HT1080 (cell line): ENCODE data around the gene RNF215. TPM values are rescaled to one million over a fixed set of nuclear protein-coding genes. Genes with fewer than 3 reads are reported as not detected.
A peak's percentile ranks its signal among the peaks of the same experiment; 100 is the strongest.

Experiments
- DNase-seq: peaks from one replicate; pipeline ENCODE4 v3.0.0-alpha.2; 2015; ENCODE audit warnings: low read depth
- total RNA-seq: library from RNA; depleted of rRNA; stranded (reverse); fragments of >200 nt; shearing (Covaris generic); gene quantifications from 2 replicates; pipeline ENCODE4 v1.2.3, GENCODE V29; 2014

Gene RNF215
- total RNA-seq, 1 experiment from 2014 or later: 14.6 TPM

DNA sequence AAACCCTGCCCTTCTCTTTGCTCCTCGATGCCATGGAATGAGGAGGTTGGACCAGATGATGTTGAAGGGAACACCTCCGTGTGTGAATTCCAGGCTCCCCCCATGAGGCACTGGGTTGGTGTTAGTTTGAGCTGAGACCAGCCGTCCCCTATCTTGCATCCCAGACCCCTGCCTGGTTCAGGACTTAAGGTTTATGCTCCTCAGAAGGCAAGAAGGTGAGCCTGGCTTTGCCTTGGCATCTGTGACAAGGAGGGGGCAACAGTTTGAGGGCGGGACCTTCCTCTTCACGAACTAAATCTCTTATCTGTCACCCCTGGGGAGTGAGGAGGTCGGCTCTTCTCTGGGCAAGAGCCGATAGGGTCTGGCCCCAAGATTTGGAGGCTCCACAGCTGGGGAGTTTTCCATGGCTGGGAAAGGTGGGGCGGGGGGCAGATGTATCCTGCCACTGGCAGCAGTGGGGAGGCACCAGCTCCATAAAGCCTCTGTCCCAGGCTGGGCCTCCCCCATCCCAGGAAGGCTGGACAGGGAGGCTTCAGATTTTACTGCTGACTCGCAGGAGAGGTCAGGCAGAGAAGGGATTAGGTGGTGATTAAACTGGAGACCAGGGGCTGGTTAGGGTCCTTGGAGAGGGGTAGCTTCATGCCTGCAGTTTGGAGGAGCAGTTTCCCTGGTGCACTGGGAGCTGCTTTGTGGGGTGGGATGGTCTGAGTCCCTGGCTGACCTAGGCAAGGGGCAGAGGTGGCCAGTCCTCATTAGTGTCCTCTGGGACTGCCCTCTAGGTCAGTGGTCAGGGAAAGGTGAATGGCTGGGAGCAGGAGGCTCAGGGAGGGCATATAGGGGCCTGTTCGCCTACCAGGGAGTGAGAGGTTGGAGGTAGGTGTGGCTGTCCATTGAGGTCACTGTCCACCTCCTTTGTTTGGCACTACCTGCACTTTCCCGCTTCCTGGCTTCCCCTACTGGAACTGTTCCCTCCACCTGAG, 10.7 kb upstream of the RNF215 start:
- no peak for DNase-seq

DNA sequence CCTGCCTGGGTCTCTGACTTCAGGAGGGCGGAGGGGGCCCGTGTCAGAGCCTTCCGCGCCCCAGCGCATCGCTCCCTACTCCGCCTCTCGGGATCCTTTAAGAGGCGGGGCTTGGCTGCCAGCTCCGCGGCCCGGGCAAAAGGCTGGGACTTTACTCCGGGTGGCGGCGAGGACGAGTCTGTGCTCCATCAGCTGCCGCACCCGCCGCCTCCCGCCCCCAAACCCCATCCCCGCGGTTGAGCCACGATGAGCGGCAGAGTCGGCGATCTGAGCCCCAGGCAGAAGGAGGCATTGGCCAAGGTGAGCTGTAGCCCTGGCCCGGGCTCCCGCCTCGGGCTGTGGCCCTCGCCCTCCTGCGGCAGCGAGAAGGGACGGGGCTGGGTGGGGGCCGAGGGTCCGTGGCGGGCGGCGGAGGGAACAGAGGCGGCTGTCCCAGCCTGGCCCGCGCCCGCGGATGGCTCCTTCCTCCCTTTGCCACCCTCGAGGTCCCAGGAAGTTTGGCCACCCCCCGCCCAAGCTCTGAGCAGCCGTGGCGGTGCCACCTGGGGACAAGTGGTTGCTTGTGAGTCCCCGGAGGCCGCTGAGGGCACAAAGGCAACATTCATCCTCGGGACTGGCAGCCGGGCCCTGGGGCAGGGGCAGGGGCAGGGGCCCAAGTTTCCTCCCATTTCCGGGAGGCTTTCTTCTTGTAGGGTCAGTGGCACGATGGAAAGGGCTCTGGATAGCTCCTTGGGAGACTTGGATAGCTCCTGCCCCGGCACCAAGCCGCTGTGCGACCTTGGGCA, 9.9 kb upstream of the RNF215 start, which contains the start of gene SEC14L2:
SEC14L2 (plus strand) TSS at position 148 of the 785 bp plus-strand sequence; CDS start at position 247, 99 bp downstream.
- peak; percentile 40 for DNase-seq

DNA sequence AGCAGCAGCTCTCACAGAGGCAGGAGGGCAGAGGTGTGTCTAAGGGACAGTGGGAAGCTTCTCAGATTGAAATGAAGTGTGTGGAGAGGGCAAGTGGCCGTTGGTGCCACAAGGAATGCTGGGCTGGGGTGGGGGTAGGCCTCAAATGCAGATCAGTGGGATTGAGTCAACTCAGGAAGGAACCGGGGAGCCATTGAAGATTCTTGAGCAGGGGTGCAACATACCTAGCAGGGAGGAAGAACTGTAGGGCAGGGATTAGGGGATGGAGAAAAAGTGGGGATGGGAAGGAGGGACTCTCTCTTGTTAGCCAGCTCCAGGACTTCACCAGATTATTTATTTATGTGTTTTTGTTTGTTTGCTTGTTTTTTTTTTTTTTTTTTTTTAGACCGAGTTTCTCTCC, 6.7 kb upstream of the RNF215 start:
- no peak for DNase-seq

DNA sequence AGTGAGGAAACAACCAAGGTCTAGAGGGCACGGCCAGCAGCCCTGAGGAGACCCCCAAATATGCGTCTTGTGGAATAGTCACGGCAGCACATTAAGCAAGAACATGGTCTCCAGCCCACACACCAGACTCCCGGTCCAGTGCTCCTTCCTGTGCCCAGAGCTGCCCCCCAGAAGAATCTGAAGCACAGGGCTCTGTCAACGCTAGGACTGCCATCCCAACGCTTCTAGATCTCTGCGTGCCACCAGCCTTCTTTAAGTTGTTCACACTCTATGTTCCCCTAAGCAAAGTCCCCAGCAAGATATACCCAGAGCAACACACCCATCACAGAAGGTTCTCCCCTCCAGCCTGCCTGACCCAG, 6.1 kb upstream of the RNF215 start:
- no peak for DNase-seq

DNA sequence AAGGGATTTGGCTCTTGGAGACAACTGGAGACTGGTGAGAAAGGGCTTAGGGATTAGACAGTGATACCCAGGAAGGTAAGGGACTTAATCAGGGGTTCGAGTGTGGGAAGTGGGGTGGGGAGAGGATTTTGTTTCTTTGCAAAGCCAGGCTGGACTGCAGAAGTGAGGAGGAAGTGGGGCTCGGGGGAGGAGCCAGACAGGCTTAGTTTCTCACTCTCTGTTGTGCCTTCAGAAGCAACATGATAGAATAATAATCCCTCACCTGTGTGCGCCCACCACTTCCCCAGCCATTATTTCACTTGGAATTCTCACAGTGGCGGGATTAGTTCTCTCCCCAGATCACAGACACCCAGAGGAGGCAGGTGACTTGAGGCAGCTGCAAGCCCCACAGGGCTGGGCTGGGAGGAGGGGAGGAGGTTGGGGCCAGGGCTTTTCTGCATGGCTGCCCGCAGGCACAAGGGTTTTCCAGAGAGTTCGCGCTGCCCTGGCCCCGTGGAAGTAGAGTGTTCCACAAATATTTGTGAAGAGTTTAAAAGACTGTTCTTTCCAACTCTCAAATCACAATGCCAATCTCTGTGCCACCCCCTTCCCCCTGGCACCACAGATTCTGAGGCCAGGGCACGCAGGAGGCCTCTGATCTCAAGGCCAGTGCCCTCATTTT, 5.6 kb upstream of the RNF215 start:
- no peak for DNase-seq

DNA sequence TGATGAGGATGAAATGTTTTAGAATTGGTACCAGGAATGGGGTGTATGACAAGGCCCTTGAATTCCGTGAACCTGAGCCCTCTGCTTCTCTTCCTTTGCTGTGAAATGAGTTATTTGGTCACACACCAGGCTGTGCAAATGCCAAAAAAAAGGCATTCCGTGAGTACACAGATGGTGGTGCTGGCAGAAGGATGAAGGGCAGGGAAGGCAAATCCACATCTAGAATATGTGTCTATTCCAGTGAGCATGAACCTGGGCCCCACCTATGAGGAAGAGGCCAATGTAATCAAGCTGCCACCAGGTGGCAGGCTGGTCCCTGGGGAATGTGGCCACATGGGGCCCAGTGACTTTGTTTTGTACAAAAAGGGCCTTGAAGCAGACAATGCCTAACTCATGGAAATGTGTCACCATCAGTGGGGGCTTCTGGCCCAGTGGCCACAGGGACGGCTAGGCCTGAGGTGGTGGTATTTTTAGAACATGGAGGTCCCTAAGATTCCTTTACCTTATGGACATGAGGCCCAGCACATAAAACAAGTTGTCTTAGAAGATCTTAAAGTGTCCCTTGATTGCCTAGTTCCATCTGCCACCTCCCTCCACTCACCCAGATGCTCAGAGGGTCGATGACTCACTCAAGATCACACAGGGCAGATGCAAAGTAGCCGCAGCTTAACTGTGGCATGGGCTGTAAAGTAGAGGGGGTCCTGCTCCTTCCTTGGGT, 3.9 kb upstream of the RNF215 start:
- DNase-seq: peak; percentile 72

- DNase-seq: no peak
Measured at GRCh38 chr22:30386608-30386959, 627 bp downstream of the RNF215 start.

GRCh38 chr22:30385942-30386341, 1.3 kb downstream of the RNF215 start:
- DNase-seq: no peak

GRCh38 chr22:30383061-30383460, 4.2 kb downstream of the RNF215 start:
- no peak for DNase-seq

- DNase-seq: no peak
Measured at GRCh38 chr22:30382340-30382739, 4.9 kb downstream of the RNF215 start.

DNA sequence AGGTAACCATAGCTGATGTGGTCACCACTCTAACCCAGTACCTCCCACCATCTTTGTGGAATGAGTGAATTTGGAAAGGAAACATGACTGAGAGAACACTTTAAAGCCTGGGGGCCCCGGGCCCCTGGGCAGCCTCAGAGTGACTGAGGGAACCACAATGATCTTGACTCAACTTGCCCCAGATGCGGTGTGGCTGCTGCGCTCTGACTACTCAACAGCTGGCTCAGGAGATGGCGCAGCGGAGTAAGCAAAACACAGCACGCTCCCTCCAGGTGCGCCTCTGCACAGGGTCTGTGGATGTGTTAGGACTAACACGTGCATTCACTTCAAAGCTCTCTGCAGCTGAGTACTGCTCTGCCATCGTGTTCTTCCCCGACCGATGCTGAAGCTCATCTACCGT, 5.9 kb downstream of the RNF215 start:
- no peak for DNase-seq

GRCh38 chr22:30380011-30380410, 7.2 kb downstream of the RNF215 start:
- no peak for DNase-seq

- DNase-seq: no peak
Measured at GRCh38 chr22:30375312-30375849, 11.8 kb downstream of the RNF215 start.

GRCh38 chr22:30373331-30374325, 13.6 kb downstream of the RNF215 start:
- no peak for DNase-seq

GRCh38 chr22:30372915-30373314, 14.3 kb downstream of the RNF215 start:
- DNase-seq: no peak

DNA sequence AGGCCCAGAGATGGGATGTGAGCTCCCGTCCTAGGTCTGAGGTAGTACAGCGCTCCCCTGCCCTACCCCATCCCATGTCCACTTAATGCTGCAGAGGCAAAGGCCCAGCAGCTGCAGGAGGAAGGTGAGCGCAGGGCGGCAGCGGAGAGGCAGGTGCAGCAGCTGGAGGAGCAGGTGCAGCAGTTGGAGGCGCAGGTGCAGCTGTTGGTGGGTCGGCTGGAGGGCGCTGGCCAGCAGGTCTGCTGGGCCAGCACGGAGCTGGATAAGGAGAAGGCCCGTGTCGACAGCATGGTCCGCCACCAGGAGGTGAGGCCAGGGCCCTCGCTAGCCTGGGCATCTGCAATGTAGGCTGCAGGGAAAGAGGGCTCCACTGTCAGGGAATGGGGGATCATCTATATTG, 15.2 kb downstream of the RNF215 start:
- no peak for DNase-seq

- no peak for DNase-seq
Measured at GRCh38 chr22:30371321-30371720, 15.9 kb downstream of the RNF215 start.

DNA sequence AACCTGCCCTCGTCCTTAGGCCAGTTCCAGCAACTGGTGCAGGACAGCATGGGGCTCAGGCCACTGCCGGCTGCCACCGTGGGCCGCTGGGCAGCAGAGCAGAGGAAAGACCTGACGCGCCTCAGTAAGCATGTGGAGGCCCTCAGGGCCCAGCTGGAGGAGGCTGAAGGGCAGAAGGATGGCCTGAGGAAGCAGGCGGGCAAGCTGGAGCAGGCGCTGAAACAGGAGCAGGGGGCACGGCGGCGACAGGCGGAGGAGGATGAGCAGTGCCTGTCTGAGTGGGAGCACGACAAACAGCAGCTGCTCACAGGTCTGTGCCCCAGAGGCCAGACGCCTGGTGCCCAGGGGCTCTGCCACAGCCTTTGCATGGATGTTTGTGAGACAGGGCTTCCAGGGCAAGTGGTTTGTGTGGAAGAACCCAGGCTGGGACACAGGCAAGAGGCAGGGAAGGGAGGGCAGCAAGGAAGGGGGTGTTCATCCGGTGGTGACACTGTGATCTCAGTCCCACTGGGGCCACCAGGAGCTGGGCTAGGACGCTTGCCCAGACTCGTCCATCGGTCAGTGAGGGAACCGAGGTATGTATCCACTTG, 16.5 kb downstream of the RNF215 start:
- DNase-seq: no peak

DNA sequence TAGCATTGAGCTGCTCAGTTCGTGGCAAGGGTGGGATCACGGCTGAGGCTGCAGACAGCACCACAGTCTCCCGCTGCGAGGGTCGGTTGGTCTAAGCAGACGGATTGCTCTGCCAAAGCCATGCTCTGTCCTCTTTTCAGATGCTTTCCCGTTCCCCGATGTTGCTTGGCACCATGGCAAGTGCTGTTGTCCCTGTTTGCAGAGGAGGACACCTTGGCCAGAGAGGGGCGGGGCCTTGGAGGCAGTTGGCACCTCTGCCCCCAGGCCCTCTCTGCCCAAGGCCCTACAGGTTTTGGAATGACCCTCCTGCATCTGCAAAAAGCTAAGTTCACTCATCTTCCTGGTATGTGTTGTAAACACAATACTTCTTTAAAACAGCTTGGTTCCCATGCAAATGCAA, 18.8 kb downstream of the RNF215 start:
- no peak for DNase-seq
